HL-60 (cell line): ENCODE data around the gene AKR1B1.

ENCODE experiments used
- CTCF ChIP-seq: IDR thresholded peaks from one replicate; pipeline ENCODE4 v1.5.1; 2011; ENCODE audit warnings: low read length, control low read depth, inconsistent platforms; ENCODE audit not compliant: insufficient read depth
- POLR2AphosphoS5 ChIP-seq: IDR thresholded peaks from 2 replicates; pipeline ENCODE4 v1.6.1; 2012; ENCODE audit warnings: low read depth
- TF ChIP-seq, protein P1 (sequence below): IDR thresholded peaks from 2 replicates; pipeline ENCODE4 v1.6.1; 2012; ENCODE audit warnings: low read depth; ENCODE audit not compliant: insufficient replicate concordance

- TF ChIP-seq CTCF (no peak), POLR2AphosphoS5 (no peak)
- TF ChIP-seq, protein P1, sequence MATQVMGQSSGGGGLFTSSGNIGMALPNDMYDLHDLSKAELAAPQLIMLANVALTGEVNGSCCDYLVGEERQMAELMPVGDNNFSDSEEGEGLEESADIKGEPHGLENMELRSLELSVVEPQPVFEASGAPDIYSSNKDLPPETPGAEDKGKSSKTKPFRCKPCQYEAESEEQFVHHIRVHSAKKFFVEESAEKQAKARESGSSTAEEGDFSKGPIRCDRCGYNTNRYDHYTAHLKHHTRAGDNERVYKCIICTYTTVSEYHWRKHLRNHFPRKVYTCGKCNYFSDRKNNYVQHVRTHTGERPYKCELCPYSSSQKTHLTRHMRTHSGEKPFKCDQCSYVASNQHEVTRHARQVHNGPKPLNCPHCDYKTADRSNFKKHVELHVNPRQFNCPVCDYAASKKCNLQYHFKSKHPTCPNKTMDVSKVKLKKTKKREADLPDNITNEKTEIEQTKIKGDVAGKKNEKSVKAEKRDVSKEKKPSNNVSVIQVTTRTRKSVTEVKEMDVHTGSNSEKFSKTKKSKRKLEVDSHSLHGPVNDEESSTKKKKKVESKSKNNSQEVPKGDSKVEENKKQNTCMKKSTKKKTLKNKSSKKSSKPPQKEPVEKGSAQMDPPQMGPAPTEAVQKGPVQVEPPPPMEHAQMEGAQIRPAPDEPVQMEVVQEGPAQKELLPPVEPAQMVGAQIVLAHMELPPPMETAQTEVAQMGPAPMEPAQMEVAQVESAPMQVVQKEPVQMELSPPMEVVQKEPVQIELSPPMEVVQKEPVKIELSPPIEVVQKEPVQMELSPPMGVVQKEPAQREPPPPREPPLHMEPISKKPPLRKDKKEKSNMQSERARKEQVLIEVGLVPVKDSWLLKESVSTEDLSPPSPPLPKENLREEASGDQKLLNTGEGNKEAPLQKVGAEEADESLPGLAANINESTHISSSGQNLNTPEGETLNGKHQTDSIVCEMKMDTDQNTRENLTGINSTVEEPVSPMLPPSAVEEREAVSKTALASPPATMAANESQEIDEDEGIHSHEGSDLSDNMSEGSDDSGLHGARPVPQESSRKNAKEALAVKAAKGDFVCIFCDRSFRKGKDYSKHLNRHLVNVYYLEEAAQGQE = no peak
Observed at GRCh38 chr7:134483296-134483695, 24.4 kb upstream of the AKR1B1 start.
